HCEC 1CT (cell line): ENCODE measurements around the gene NOTUM.

Experiments
- DNase-seq: peaks from one replicate; pipeline ENCODE4 v3.0.0-alpha.2; 2017

Gene NOTUM

DNA sequence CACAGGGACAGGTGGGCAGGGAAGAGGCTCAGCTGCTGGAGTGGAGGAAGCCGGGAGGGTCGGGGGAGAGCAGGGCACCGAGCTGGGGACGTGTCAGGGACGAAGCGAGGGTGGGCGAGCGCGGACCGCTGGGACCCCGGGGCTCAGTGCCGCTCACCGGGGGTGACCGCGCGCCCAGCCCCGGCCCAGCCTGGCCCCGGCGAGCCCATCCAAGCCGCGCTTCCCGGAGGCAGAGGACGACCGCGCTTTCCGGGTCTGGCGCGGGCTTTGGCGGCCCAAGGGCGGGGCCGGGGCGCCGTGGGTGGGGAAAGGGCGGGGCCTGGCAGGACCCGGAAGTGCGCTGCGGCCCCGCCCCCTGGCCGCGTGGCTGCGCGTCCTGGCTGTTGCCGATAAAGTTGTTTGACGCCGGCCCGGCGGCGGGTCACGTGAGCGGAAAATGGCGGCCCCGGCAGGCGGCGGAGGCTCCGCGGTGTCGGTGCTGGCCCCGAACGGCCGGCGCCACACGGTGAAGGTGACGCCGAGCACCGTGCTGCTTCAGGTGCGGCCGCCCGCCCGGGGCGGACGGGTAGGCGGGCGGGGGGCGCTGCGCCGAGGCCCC lies 16.3 kb upstream of the NOTUM start, which contains the start of gene ASPSCR1:
Gene ASPSCR1 (plus strand): TSS at position 419 of the 598 bp plus-strand sequence. CDS start 18 bp downstream, at position 437.
- peak; percentile 92 for DNase-seq

DNA sequence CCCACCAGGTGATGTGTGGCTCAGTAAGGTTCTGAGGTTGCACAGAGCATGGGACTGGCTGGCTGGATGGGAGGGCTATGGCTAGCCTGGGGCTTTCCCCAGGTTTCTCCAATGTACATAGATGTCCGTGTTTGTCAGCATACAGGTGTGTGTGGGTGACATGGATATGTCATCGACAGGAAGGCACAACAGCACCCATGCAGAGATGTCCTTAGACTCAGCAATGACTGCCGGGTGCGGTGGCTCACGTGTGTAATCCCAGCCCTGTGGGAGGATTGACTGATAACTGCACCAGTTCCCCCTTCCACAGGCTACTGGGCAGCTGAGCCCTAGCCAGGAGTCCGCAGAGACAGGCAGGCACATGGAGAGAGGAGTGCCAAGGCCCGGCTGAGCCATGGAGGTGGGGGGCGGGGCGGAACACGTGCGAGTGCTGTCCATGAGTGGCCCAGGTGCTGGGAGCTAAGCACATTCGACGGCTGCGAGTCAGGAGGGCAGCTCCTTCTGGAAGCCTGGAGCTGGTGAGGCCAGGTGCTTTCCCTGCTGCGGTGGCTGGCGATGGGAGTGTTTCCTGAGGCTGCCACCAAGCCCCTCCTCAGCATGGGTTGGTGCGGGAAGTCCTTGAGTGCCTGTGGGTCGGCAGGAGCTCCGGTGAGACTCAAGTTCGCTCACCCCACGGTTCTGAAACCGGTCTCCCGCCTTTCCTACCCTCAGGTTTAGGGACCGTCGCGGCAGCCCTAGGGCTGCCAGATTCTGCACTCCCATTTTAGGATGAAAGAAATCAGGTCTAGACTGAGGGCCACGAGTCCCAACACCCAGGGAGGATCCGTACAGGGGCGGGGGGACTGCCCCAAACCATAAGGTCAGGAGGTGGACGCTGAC lies 15.6 kb upstream of the NOTUM start:
- DNase-seq: no peak

DNA sequence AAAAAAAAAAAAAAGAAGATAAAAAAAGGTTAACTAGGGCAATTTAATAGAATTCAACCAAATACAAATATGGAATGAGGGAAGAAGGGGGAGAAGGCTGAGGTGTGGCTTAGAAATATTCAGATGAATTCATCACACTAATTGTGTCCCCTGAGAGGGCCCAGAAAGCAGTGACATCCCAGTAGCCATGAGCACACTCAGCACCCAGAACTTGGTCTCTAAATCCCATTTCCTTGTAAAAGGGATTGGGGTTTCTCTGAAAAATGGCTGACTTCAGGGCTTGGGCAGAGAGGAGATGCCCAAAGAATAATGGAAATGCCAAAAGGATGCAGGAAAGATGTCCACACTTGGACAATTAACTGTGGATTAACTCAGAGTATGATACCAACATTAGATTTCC lies 12.4 kb upstream of the NOTUM start:
- no peak for DNase-seq

DNA sequence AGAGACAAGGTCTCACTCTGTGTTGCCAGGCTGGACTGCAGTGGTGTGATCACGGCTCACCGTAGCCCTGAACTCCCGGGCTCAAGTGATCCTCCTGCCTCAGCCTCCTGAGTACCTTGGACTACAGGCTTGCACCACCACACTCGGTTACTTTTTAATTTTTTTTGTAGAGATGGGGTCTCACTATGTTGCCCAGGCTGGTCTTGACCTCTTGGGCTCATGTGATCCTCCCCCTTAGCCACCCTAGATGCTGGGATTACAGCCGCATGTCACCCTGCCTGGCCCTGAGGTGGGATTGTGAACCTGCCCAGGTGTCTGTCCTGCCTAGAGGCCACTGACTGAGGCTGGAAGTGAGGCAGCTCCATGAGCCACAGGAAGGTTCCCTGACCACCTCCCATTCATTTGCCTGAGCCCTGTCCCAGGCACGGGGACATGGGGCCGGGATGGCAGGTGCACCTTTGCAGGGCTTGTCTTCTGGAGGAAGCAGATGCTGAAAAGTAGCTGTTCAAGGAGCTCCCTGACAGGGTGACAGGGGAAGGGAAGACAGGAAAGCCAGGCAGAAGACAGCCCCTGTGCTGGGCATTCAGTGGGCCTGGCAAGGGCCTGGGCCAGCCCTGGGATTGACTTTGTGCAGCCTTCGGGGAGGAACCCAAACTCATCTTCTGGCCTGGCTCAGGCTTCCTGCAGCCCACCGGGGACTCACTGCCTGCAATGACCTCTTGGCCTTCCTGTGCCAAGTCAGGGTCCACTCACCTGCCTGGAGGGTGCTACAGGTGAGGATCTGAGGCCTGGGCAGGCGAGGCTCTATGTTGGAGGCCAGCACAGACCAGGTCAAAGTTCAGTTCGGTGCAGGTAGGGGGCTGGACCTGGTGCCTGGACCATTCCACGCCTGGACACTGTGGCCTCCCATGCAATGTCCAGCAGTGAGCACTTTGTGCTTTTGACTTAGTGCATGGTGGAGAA lies 8.1 kb upstream of the NOTUM start:
- no peak for DNase-seq

DNA sequence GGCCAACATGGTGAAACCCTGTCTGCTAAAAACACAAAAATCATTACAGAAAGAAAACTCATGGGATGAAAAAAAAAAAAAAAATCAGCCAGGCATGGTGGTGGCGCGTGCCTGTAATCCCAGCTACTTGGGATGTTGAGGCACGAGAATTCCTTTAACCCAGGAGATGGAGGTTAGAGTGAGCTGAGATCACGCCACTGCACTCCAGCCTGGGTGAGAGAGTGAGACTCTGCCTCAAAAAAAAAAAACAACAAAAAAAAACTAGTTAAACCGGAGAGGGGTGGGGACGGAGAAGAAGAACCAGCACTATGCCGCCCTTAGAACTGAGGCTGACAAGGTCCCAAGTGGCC lies 7.4 kb upstream of the NOTUM start:
- DNase-seq: no peak

DNA sequence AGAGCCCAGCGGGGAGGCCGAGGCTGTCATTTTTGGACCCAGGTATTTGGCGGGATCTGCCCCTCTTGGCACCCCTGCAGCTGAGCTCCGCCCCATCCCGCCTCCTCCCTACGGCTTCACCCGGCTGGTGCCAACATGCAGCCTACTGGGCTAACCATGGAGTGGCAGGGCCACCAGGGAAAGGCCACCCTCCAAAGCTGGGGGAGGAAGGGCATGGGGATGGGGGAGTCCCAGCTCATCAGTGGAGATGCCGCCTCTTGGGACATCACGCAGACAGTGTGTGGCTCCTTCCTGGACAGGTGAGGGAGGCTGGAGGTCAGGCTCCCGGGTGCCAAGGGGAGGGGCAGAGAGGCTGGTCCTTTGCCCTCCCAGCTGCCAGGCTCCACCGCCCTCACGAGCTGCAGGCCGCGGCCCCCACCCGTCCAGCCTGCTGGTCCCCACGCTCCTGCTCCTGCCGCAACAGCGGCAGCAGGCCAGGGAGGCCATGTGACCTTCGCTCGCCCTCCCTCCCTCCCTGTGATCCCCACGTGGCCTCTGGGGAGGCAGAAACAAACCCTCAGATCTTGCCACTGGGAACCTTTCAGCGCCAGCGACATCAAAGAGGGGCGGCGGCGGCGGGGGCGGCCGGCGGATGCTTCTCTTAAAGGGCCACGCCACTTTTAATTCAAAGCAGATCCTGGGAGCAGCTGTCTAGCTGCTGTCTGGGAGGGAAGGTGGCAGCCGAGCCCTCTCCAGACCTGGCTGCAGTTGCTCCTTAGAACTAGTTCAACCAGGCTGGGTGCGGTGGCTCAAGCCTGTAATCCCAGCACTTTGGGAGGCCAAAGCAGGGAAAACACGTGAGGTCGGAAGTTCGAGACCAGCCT lies 6.8 kb upstream of the NOTUM start:
- DNase-seq: peak; percentile 74

DNA sequence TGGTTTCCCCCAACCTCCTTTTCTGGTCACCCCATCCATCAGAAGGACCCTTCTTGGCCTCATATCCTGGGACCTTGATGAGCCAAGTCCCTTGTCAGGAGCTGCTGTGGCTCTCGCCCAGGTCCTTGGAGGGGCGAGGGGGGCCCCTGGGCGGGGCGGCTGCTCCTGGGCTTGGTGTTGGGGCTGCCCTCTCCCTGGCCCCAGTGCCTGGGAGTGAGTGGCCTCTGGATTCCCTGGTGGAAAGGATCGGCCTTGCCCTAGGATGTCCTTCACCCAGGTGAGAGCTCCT lies 6.2 kb upstream of the NOTUM start:
- no peak for DNase-seq

DNA sequence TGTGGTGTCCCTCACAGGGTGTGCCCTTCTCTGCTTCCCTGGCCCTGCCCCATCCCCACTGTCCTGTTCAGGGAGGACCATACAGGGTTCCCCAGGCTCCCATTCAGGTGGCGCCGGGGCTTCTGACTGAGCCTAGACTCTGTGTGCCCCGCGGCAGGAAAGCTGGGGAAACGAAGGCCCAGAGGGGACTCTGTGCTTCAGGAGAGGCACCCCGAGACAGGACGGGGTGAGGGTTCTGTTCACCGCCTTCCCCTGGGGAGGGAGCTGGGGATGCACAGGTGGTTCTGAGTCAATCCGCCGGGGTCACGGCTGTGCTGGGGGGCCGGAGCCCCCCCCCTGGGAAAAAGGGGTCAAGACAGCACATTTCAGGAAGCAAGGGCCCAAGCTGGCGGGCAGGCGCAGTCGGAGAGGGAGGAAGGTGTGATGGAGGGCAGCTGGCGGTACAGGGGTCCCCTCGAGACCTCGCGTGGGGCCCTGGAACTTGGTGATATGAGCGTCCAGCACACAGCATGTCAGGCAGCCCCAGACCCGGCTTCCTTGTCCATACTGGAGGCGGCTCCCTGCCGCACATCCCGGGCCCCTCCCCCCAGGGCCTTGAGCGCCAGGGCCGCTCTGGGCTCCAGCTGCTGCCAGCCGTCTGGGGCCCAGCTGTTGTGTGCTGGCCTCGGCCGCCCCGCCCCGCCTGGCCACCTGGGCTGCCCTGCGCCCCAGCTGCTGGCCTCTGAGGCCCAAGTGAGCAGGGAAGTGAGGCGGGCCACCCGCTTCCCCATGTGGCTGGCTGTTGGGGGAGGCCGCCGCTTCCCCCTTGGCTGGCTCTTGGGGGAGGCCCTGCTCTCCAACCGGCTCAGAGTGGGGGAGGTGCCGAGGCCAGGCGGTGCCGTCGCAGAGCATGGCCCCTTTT lies 5.6 kb upstream of the NOTUM start:
- DNase-seq: peak; percentile 39

DNA sequence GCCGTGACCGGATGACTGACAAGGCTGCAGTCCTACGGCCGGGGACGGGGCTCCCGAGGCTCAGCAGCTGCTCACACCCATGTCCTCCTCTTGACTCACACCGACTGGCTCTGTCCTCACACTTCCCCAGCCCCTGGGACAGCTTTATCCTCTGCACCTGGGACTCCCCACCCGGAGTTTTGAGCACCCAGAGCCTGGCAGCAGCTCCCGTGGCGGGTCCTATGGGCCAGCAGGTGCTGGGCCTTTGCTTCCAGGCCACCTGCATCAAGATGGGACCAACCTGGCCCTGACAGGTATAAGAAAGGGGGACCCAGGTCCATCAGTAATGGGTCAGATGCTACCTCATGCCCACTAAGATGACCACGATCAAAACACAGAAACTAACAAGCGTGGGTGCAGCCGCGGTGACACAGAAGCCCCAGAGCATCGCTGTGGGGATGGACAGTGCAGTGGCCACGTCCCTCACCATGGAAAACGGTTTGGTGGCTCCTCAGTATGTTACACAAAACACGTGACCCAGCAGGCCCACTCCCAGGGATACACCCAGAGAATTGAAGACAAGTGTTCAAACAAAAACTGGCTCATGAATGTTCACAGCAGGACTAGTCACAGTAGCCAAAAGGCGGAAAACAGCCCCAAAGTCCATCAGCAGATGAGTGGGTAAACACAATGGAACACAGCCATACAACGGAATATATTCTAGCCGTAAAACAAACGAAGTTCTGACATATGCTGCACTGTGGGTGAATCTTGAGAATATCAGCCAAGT lies 3.3 kb upstream of the NOTUM start:
- no peak for DNase-seq

DNA sequence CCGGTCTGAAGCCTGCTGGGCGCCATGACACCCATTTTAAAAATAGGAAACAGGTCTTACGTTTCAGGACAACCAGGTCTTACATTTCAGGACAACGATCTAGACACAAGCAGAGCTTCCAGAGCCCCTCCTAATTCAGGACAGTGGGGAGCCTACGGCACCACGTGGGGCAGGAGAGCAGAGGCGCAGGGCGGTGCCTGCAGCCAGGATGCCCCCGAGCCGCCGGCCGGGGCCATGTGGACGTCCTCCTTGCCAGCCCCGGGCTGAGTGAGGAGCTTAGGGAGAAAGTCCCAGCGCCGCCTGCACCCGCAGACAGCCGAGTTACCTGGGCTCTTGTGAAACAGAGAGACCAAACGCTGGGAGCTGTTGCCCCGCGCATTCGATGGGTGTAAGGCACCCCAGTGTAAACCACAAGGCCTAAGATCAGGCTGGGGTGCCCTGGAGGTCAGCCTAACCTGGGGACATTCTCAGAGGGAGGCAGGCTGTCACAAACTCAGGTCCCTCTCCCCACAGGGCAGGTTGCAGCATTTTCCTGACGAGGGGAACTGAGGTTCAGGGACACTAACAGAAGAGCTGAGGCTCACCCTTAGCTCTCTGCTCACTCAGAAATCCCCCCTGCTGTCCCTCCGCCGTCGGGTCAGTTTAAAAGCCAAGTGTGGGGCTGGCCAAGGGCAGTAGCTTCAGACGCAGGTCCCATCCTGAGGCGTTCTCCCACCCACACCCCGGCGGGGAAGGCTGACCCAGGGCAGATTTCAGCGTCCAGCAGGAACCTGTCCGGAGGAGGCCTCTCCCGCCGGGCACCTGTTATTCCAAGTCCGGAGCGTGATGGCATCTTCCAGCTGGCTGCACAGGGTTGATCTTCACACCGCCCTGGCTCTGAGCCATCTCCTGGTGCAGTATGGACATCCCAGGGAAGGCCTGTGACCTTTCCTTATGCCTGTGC lies 1.8 kb upstream of the NOTUM start:
- no peak for DNase-seq

DNA sequence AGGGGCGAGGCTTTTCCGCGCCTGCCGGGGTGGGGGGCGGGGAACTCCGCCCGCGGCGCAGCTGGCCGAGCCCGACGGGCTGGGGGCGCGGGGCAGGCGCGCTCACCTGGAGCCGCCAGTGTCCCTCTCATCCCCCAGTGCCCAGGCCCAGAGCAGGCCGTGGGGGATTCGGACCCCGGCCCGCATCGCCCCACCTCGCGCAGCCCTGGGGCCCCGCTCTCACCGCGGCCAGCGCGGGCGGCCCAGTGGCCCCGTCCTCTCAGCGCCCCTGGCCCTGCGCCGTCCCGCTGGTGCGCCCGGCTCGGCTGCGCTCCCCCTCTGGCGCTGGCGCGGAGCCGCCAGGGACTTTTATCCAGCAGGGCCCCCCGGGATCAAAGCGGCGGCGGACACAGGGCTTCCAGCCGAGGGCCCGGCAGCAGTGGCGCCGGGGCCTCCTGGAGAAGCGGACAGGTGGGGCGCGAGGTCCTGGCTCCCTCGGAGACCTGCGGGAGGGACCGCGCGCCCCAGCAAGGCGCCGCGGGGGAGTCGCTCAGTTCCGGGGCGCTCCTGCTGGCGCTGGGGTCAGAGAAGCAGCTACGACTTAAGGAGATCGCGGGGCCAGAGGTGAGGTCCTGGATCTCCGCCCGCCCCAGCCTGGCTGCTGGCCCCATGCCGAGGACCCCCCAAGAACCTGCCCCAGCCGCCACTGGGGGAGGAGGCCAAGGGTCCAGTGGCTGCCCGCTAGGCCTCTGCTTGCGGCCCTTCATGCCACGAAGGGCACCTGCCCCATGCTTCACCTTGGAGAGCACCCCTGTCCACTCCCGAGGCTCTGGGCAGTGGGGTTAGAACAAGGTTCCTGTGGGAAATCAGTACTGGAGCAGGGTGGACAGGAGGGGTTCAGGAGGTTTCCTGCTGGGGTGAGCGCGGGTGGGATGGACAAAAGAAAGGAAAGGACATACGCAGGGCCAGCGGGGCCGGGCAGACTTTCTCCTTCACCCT lies 823 bp upstream of the NOTUM start:
- DNase-seq: no peak

DNA sequence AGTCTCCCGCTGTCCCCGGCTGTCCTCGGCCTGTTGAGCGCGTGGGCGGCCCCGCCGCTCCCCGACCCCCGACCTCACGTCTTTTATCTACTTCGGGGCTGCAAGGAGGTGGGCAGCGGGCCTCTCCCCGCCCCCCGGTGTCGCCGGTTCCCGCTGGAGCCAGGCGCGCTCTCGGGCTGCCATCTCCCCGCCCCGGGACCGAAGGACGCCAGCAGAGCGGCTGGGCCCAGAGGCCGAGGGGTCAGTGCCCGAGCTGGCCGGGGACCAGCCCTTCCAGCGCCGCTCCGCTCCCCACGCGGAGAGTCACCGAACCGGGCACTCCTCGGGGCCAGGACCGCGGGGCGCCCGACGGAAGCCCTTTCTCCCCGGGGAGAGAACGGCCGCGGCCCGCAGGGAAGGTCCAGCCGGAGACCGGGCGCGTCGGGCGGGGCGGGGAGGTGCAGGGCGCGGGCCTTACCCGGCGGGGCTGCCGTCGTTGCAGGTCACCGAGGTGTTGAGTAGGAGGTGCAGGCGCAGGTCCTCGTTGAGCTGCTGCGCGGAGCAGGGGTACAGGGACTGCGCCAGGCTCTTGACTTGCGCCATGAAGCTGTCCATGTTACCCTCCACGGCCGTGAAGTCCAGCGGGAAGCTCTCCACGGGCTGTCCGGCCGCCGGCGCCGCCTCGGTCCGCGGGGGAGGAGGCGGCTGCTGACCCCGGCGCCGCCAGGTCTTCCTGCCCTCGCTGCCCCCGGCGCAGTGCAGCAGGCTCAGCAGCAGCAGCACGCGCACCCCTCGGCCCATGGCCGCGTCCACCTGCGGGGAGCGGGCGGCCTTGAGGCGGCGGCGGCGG lies 643 bp downstream of the NOTUM start:
- no peak for DNase-seq

DNA sequence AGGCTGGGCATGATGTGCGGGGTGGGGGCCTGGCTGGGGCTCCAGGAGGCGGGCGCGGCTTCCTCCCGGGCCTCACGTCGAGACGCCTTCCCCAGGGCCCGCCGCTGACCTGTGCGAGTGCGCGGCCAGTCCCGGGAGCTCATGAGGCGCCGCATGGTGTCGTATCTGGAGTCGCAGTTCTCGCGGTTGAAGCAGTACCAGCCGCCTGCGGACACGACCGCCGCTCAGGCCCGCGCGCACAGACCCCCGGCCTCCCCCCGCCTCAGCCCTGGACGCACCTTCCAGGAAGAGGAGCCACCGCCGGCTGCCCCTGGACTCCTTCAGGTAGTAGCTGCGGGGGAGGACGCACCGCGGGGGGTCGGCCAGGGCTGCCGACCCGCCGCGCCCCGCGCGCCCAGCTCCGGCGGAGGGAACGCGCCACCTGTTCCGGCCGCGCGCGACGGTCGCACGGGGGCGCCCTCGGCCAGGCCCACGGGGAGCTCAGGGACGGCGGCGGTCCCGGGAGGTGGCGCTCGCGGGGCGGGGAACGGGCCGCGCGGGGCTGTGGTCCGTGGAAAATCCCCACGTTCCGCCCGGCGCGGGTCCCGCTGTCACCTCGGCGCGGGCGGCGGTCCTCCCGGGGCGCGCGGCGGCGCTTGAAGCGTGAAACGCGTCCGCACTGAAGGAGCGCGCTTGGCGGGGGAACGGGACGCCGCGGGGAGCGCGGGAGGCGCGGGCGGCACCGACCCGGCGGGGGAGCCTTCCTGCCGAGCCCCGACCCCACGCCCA lies 1.4 kb downstream of the NOTUM start:
- DNase-seq: peak; percentile 40

DNA sequence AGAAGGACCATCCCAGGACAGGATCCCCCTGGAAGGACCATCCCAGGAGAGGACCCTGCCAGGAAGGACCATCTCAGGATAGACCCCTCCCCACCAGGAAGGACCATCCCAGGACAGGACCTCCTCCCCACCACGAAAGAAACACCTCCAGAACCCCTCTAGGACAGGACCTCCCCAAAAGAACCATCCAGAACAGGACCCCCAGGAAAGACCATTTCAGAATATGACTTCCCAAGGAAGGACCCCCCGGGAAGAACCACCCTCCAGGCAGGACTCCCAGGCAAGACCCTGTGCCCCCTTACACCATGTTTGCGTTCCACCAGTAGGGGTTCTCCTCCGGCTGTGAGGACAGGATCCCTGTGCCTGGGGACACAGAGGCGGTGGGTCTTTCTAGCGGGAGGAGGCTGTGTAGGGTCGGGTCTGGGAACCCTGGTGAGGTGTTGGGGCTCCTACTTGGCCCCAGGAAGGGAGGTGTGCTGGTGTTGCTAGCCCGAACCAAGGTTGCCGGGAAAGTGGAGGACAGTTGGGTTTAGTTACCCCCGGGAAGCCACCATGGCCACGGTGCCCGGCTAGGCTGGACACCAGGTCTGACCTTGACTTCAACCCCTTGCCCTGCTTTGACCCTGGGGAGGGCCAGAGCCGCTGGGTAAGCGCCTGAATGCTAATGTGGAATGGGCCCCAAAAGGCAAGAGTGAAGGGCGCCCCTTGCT lies 2.2 kb downstream of the NOTUM start:
- DNase-seq: no peak

DNA sequence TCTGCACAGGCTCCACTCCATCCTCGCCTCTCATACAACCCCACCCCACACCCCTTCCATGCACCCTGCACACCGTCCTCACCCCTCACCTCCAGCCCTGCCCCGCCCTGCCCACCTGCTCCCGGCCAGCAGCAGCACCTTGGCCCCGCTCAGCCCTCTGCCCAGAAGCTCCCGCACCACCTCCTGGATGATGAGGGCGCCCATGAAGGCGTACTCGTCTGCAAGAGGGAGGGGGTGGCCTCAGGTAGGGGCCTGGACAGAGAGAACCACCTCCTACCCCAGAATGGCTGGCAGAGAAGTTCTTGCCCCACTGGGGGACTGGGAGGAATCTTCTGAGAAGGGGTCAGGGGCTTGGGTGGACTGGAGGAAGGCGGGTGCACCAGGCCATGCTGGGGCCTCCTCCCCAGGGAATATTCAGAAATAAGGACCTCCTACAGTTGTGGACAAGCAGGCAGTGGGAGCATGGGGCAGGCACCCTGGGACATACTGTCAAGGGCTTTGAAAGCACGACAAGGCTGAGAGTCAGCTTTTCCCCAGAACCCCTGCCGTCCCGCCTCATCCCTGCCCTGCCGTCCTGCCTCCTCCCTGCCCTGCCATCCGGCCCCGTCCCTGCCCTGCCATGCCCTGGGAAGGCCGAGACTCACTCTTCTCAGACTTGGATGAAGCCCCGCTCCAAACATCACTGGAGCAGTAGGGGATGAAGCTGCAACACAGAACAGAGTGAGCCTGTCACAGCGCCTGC lies 3.1 kb downstream of the NOTUM start:
- DNase-seq: no peak
